Tibial nerve (tissue), 4 donors: ENCODE data around the gene GIMAP8.

Source experiments
- CTCF ChIP-seq, 5 experiments: fragments of 200-600 bp in 3 of 5; fragments of 450-650 bp in 2 of 5; sonication (generic) in 3 of 5; IDR thresholded peaks; one replicate each; pipeline ENCODE4 v1.5.1; 2016 to 2019; ENCODE audit warnings: antibody characterized with exemption in 5 of 5, mild to moderate bottlenecking in 3 of 5, moderate library complexity in 2 of 5
- EP300 ChIP-seq, 2 donors: sonication (generic); formaldehyde crosslinking; IDR thresholded peaks; one replicate each; pipeline ENCODE4 v1.6.1; 2017; ENCODE audit warnings: antibody characterized with exemption in 2 of 2, mild to moderate bottlenecking in 1 of 2

GRCh38 chr7:150405584-150406311, 44.7 kb upstream of the GIMAP8 start:
- TF ChIP-seq EP300 (IDR thresholded peaks at IDR 0.05) (no peak), CTCF (IDR thresholded peaks at IDR 0.05) (no peak)
